Measurements from ENCODE around the gene KIFC1.

GRCh38 chr6:33373960-33374910, 17.4 kb upstream of the KIFC1 start:
- no peak for TF ChIP-seq GATA2 (IDR thresholded peaks at IDR 0.05; ENCODE audit: low read depth, low read length)
- TF ChIP-seq GATA3 (IDR thresholded peaks at IDR 0.05; ENCODE audit: low read depth, low read length): no peak

Data from SH-SY5Y (cell line).